Endothelial cell of umbilical vein (primary cell): ENCODE results near the gene ZDHHC3.

Experiments used
- EZH2 ChIP-seq: IDR thresholded peaks from 2 replicates; pipeline ENCODE4 v1.6.1; 2012; ENCODE audit warnings: borderline replicate concordance, low read depth, mild to moderate bottlenecking, moderate library complexity, low read length, inconsistent platforms; ENCODE audit not compliant: severe bottlenecking
- FOS ChIP-seq: IDR thresholded peaks from 2 replicates; pipeline ENCODE4 v1.6.1; 2011; ENCODE audit warnings: mild to moderate bottlenecking, low read length, moderate library complexity, borderline replicate concordance; ENCODE audit not compliant: insufficient read depth
- JUN ChIP-seq: IDR thresholded peaks from 2 replicates; pipeline ENCODE4 v1.6.1; 2011; ENCODE audit warnings: borderline replicate concordance, low read depth; ENCODE audit not compliant: insufficient read length, insufficient read depth
- MYC ChIP-seq: IDR thresholded peaks from one replicate; pipeline ENCODE4 v1.6.1; 2011; ENCODE audit warnings: mild to moderate bottlenecking, low read depth, low read length
- POLR2A ChIP-seq: IDR thresholded peaks from 2 replicates; pipeline ENCODE4 v1.6.1; 2012; ENCODE audit warnings: low read depth, mild to moderate bottlenecking, control low read depth, low read length
- POLR2AphosphoS5 ChIP-seq: IDR thresholded peaks from 2 replicates; pipeline ENCODE4 v1.6.1; 2012; ENCODE audit warnings: low read depth, mild to moderate bottlenecking, control low read depth, low read length, moderate library complexity; ENCODE audit not compliant: insufficient read depth
- TF ChIP-seq, protein P1 (sequence below), 2 donors: IDR thresholded peaks; 1 replicate in 1 of 2; 2 replicates in 1 of 2; pipeline ENCODE4 v1.5.1; 2011; ENCODE audit warnings: low read length in 2 of 2, mild to moderate bottlenecking in 2 of 2, moderate library complexity in 2 of 2, control low read depth in 1 of 2, inconsistent platforms in 1 of 2, low read depth in 1 of 2; ENCODE audit not compliant: insufficient read depth in 1 of 2; ENCODE audit errors: extremely low read depth in 1 of 2
- TF ChIP-seq, protein P2 (sequence below): IDR thresholded peaks from 2 replicates; pipeline ENCODE4 v1.6.1; 2011; ENCODE audit not compliant: insufficient read depth, insufficient read length

DNA sequence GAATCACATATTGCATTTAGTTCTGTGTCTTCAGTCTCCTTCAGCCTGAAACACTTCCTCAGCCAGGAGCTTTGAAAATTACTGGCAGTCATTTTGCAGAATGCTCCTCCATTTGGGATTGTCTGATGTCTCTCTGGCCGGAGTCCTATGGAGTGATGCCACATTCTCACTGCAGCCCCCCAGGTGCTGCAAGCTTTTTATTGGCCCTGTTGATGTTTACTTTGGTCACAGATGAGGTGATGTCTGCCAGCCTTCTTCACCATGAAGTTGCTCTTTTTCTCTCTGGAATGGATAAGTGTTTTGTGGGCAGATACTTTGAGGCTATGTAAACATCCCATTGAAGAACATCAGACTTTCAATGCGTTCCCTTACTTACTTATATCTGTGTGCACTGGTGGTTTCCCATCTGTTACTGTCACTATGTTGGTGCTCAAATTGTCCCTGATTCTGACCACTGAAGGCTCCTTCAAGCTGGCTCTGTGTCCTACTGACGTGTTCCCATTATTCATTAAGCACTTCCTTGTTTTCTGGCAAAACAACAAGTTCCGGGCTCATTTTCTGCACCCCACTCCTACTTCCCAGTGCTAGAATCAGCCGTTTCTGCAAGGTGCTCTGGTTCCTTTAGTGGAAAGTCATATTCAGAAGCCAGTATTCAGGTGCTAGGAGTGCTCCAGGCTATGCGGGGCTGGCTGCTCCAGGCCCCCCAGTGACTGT lies 48.7 kb upstream of the ZDHHC3 start:
- no peak for TF ChIP-seq POLR2A
- TF ChIP-seq POLR2AphosphoS5, result no peak
- TF ChIP-seq, protein P1, sequence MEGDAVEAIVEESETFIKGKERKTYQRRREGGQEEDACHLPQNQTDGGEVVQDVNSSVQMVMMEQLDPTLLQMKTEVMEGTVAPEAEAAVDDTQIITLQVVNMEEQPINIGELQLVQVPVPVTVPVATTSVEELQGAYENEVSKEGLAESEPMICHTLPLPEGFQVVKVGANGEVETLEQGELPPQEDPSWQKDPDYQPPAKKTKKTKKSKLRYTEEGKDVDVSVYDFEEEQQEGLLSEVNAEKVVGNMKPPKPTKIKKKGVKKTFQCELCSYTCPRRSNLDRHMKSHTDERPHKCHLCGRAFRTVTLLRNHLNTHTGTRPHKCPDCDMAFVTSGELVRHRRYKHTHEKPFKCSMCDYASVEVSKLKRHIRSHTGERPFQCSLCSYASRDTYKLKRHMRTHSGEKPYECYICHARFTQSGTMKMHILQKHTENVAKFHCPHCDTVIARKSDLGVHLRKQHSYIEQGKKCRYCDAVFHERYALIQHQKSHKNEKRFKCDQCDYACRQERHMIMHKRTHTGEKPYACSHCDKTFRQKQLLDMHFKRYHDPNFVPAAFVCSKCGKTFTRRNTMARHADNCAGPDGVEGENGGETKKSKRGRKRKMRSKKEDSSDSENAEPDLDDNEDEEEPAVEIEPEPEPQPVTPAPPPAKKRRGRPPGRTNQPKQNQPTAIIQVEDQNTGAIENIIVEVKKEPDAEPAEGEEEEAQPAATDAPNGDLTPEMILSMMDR (IDR thresholded peaks at IDR 0.05; ENCODE audit: extremely low read depth in 1 of 2, insufficient read depth in 1 of 2, low read depth in 1 of 2, low read length in 2 of 2), result no peak
- TF ChIP-seq JUN, result no peak
- TF ChIP-seq FOS, result peak; percentile 22
- TF ChIP-seq EZH2, result no peak
- TF ChIP-seq MYC, result no peak
- TF ChIP-seq, protein P2, sequence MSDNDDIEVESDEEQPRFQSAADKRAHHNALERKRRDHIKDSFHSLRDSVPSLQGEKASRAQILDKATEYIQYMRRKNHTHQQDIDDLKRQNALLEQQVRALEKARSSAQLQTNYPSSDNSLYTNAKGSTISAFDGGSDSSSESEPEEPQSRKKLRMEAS, result no peak
